ENCODE data around the gene CDC45. TPM values are rescaled to one million over a fixed set of nuclear protein-coding genes. Genes with fewer than 3 reads are reported as not detected.

Gene CDC45
- total RNA-seq, 1 experiment from 2014 or later: 44.6 TPM

- BruUV-seq (replicated peaks): no TSS peak
- Mint-ChIP-seq H3K4me3 (ENCODE audit: unreplicated experiment) (no peak overlapping the region), H3K27ac (ENCODE audit: unreplicated experiment) (no peak overlapping the region), H3K36me3 (ENCODE audit: insufficient read depth, unreplicated experiment) (peaks cover 16% of the 10 kb centered on the region), H3K4me1 (ENCODE audit: low read depth, unreplicated experiment) (no peaks in the 10 kb centered on the region), H3K9me3 (ENCODE audit: unreplicated experiment) (no peaks in the 10 kb centered on the region), H3K27me3 (ENCODE audit: insufficient read depth, unreplicated experiment) (no peaks in the 10 kb centered on the region)
- no peak for TF ChIP-seq CTCF (IDR thresholded peaks at IDR 0.05; ENCODE audit: insufficient read depth in 1 of 2, low read depth in 1 of 2, low read length in 1 of 2, severe bottlenecking in 1 of 2, unreplicated experiment in 1 of 2)
- ChIA-PET POLR2A (no interaction called here), CTCF (no interaction called here)
- H3K36me3 ChIP-seq (ENCODE audit: control insufficient read depth, insufficient read depth, low read length): no peaks in the 10 kb centered on the region
- intact Hi-C loops (cut with micrococcal nuclease; ENCODE audit: unreplicated experiment): no loop called here
- no peaks in the 10 kb centered on the region for H3K9me3 ChIP-seq
- no peak for DNase-seq
- no peak overlapping the region for H3K4me3 ChIP-seq (ENCODE audit: low read depth, low read length)
- no peaks in the 10 kb centered on the region for H3K27me3 ChIP-seq (replicated peaks; ENCODE audit: control insufficient read depth, insufficient read depth, low read length)
- H3K4me1 ChIP-seq: no peaks in the 10 kb centered on the region
These were observed 31.2 kb downstream of the CDC45 start for GRCh38 chr22:19510919-19511341.

GRCh38 chr22:19513823-19514222 is 34.1 kb downstream of the CDC45 start:
- Histone ChIP-seq H3K27me3 (replicated peaks; ENCODE audit: control insufficient read depth, insufficient read depth, low read length) (no peaks in the 10 kb centered on the region), H3K4me3 (ENCODE audit: low read depth, low read length) (no peak overlapping the region), H3K4me1 (no peaks in the 10 kb centered on the region), H3K36me3 (ENCODE audit: control insufficient read depth, insufficient read depth, low read length) (no peaks in the 10 kb centered on the region), H3K9me3 (no peaks in the 10 kb centered on the region)
- intact Hi-C loops (cut with micrococcal nuclease; ENCODE audit: unreplicated experiment): no loop called here
- H3K4me1 Mint-ChIP-seq (ENCODE audit: low read depth, unreplicated experiment): no peaks in the 10 kb centered on the region
- H3K4me3 Mint-ChIP-seq (ENCODE audit: unreplicated experiment): no peak overlapping the region
- TF ChIP-seq CTCF (IDR thresholded peaks at IDR 0.05; ENCODE audit: insufficient read depth in 1 of 2, low read depth in 1 of 2, low read length in 1 of 2, severe bottlenecking in 1 of 2, unreplicated experiment in 1 of 2): no peak
- H3K36me3 Mint-ChIP-seq (ENCODE audit: insufficient read depth, unreplicated experiment): peaks cover 17% of the 10 kb centered on the region
- BruUV-seq (replicated peaks): no TSS peak
- H3K27me3 Mint-ChIP-seq (ENCODE audit: insufficient read depth, unreplicated experiment): no peaks in the 10 kb centered on the region
- ChIA-PET POLR2A (no interaction called here), CTCF (no interaction called here)
- H3K27ac Mint-ChIP-seq (ENCODE audit: unreplicated experiment): no peak overlapping the region
- DNase-seq: no peak
- H3K9me3 Mint-ChIP-seq (ENCODE audit: unreplicated experiment): no peaks in the 10 kb centered on the region

- intact Hi-C loops (cut with micrococcal nuclease; ENCODE audit: unreplicated experiment): no loop called here
These were observed 35.3 kb downstream of the CDC45 start for GRCh38 chr22:19514831-19515565.

More at GRCh38 chr22:19514831-19515565, 35.3 kb downstream of the CDC45 start:
- TF ChIP-seq CTCF (IDR thresholded peaks at IDR 0.05; ENCODE audit: insufficient read depth in 1 of 2, low read depth in 1 of 2, low read length in 1 of 2, severe bottlenecking in 1 of 2, unreplicated experiment in 1 of 2): no peak
- Mint-ChIP-seq H3K27ac (ENCODE audit: unreplicated experiment) (no peak overlapping the region), H3K27me3 (ENCODE audit: insufficient read depth, unreplicated experiment) (no peaks in the 10 kb centered on the region), H3K9me3 (ENCODE audit: unreplicated experiment) (no peaks in the 10 kb centered on the region), H3K4me3 (ENCODE audit: unreplicated experiment) (no peak overlapping the region), H3K4me1 (ENCODE audit: low read depth, unreplicated experiment) (no peaks in the 10 kb centered on the region), H3K36me3 (ENCODE audit: insufficient read depth, unreplicated experiment) (peaks cover 17% of the 10 kb centered on the region)
- Histone ChIP-seq H3K4me3 (ENCODE audit: low read depth, low read length) (no peak overlapping the region), H3K4me1 (no peaks in the 10 kb centered on the region), H3K36me3 (ENCODE audit: control insufficient read depth, insufficient read depth, low read length) (no peaks in the 10 kb centered on the region), H3K9me3 (no peaks in the 10 kb centered on the region), H3K27me3 (replicated peaks; ENCODE audit: control insufficient read depth, insufficient read depth, low read length) (no peaks in the 10 kb centered on the region)
- ChIA-PET CTCF (no interaction called here), POLR2A (interaction anchor here (0.5 kb wide), 1 partner anchor 265 kb away, joined by 5 read pairs; no protein-coding TSS in a partner anchor)
- no peak for DNase-seq
- no TSS peak for BruUV-seq (replicated peaks)
